Measurements from ENCODE around the gene HNRNPU. TPM values are rescaled to one million over a fixed set of nuclear protein-coding genes. Genes with fewer than 3 reads are reported as not detected.

Gene HNRNPU
- total and polyA plus RNA-seq, 4 donors = 45.3 to 233 (median 136) TPM

- TF ChIP-seq HNF4A (conservative IDR thresholded peaks at IDR 0.05) = no peak
- no peak for TF ChIP-seq REST (IDR thresholded peaks at IDR 0.05)
- no peak for TF ChIP-seq JUND (IDR thresholded peaks at IDR 0.05)
- no peak for TF ChIP-seq HNF4G (IDR thresholded peaks at IDR 0.05)
- TF ChIP-seq MAX (IDR thresholded peaks at IDR 0.05) = no peak
- TF ChIP-seq FOXA1 (IDR thresholded peaks at IDR 0.05) = no peak
- TF ChIP-seq ZBTB33 (IDR thresholded peaks at IDR 0.05) = no peak
- no peak for TF ChIP-seq CTCF (IDR thresholded peaks at IDR 0.05; ENCODE audit: low read depth, low read length, missing input control)
- TF ChIP-seq TAF1 (conservative IDR thresholded peaks at IDR 0.05) = no peak
- no peak for TF ChIP-seq GABPA (IDR thresholded peaks at IDR 0.05 in 1 of 2, conservative IDR thresholded peaks at IDR 0.05 in 1 of 2)
- TF ChIP-seq RAD21 (IDR thresholded peaks at IDR 0.05) = no peak
- no peak for TF ChIP-seq FOXA2 (IDR thresholded peaks at IDR 0.05)
- no peak for TF ChIP-seq YY1 (IDR thresholded peaks at IDR 0.05)
- no peak for TF ChIP-seq SP1 (IDR thresholded peaks at IDR 0.05)
- no peak for TF ChIP-seq NR2F2 (IDR thresholded peaks at IDR 0.05)
- TF ChIP-seq EGR1 (IDR thresholded peaks at IDR 0.05; ENCODE audit: low read depth in 2 of 2) = no peak
- DNase-seq (ENCODE audit: low spot score) = no peak
- no peak overlapping the region for H3K27ac ChIP-seq (ENCODE audit: low read depth in 1 of 2, low read length in 2 of 2)
- H3K36me3 ChIP-seq (ENCODE audit: control insufficient read depth in 4 of 4, insufficient read depth in 3 of 4, low read depth in 1 of 4, low read length in 3 of 4) = no peaks in the 10 kb centered on the region
- H3K4me1 ChIP-seq (ENCODE audit: control insufficient read depth in 4 of 4, insufficient read depth in 4 of 4, low read length in 3 of 4) = no peaks in the 10 kb centered on the region
- no peaks in the 10 kb centered on the region for H3K9me3 ChIP-seq (ENCODE audit: control insufficient read depth in 4 of 4, low read length in 3 of 4)
- no peak overlapping the region for H3K9ac ChIP-seq (ENCODE audit: low read depth in 1 of 2, low read length in 2 of 2)
- WGBS = 76% methylated on average over 6 of the region's 6 CpGs
- H3K4me3 ChIP-seq (ENCODE audit: low read depth in 1 of 3, low read length in 3 of 3) = no peak overlapping the region
- no peaks in the 10 kb centered on the region for H3K27me3 ChIP-seq (ENCODE audit: control insufficient read depth in 4 of 4, insufficient read depth in 4 of 4, low read length in 3 of 4)
These were observed 37.2 kb upstream of the HNRNPU start for GRCh38 chr1:244901400-244902015.

All from liver (tissue), 9 donors.